Hypothalamus (tissue), 51 donors: ENCODE results near the gene PZP.
"Not testable (repeated sequence)": the region's sequence is repeated elsewhere in the genome, so short reads cannot be mapped to it uniquely, and the experiment has no call there.

Source experiments
- DNase-seq, 51 donors: peaks; one replicate each; lab custom pipeline; 2025; lab: John Stamatoyannopoulos, UW

PZP gene

DNA sequence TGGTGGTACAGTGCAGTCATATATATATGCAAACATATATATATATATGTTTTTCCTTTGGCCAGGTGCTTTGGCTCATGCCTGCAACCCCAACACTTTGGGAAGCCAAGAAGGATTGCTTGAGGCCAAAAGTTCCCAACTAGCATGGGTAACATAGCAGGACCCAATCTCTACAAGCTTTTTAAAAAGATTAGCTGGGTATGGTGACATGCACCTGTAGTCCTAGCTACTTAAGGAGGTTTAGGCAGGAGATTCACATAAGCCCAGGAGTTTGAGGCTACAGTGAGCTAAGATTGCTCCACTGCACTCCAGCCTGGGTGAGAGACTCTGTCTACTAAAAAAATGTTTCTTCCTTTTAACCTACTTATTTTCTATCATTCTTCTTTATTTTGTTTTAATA lies 10.2 kb downstream of the PZP start:
- DNase-seq = no peak

DNA sequence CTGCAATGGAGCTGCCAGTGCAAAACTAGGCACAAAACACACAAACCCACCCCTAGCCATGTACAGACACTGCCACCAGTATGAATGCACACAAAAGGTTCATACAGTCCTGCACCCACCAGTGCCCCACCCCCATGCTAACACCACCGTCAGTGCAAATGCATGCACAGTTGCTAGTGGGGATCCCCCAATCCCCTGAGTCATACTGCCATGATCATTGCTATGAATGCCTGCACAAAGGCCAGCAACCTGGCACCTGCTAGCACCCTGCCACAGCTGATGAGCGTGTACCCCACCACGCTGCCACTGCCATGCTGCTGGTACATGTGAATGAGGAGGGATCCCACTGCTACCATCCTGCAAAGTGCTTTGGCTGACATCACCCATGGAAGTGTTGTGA lies 23.9 kb downstream of the PZP start:
- DNase-seq = no peak

DNA sequence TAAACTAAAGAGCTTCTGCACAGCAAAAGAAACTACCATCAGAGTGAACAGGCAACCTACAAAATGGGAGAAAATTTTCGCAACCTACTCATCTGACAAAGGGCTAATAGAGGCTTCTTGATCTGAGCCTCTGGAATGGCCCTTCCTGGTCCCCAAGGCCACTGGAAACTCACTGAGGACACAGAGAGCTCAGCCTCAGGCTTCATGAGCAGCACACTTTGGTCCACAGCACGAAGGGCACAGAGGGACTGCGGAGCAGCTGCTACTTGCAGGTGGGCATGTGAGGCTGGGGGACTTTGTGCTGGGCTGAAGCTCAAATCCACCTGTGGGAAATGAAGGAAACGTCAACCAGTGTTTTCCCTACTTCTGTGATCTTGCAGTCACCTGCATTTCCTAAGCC lies 27.4 kb downstream of the PZP start:
- no peak for DNase-seq

DNA sequence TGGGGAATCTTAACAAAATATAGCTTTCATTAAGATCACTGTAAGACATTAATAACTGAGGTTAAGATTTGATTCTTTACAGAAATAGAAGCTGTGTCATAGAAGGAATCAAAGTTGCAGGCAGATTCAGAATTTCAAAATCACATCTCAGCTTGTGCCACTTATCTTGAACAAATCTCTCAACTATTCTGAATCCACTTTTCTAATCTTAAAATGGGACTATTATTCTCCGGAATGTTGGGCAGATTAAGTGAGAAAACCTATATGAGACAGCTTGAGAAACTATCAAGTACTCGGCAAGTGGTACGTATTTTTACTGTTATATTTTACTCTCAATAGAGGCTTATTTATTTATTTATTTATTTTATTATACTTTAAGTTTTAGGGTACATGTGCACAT lies 28.4 kb downstream of the PZP start:
- DNase-seq = no peak

DNA sequence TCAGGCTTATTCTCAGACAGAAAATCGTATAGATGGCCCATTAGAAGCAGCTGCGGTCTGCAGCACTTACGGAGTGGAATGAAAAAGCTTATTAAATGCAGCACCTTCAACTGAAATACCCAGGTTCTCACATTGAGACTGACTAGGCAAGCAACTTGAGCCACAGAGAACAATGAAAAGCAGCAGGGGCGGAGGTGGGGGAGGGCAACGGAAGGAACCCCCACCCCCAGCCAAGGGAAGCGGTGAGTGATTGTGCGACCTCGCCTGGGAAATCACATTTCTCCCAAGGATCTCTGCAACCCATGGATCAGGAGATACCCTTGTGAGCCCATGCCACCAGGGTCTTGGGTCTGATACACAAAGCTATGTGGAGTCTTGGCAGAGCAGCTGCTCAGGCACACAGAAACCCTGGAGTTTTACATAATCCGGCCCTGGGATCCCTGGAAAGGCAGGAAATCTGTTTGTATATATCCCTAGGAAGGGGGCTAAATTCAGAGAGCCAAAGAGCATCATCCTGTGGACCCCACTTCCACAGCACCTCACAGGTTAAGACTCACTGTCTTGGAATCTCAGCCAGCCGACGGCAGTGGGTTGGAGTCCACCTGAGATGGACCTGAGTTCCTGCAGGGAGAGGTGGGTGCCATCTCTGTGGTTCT lies 38.1 kb downstream of the PZP start:
- DNase-seq = no peak

DNA sequence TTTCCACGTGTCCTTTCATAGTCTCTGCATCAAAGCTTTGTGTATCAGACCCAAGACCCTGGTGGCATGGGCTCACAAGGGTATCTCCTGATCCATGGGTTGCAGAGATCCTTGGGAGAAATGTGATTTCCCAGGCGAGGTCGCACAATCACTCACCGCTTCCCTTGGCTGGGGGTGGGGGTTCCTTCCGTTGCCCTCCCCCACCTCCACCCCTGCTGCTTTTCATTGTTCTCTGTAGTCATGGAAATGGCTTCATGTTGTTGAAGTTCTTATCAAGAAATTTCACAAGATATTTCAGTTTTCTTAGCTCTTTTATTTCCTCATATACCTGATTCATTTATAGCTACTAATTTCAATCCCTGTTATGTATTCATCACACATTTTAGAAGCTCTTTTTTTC lies 40.9 kb downstream of the PZP start:
- not testable (repeated sequence) for DNase-seq

DNA sequence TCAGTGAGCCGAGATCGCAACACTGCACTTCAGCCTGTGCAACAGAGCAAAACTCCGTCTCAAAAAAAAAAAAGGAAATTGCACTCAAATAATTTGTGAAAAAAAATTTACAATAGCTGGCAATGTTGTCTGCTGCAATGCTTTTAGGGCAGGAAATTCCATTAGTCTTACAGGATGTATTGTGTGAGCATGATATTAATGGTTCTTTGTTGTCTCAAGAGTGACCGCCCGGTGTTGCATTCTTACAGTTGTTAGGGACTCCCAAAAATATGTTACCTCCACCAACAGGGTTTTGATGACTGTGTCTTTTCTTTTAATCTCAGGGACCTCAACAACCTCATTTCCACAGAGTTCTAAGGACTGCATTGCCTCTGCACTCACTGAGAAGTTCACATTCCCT lies 44.8 kb downstream of the PZP start:
- DNase-seq = no peak

DNA sequence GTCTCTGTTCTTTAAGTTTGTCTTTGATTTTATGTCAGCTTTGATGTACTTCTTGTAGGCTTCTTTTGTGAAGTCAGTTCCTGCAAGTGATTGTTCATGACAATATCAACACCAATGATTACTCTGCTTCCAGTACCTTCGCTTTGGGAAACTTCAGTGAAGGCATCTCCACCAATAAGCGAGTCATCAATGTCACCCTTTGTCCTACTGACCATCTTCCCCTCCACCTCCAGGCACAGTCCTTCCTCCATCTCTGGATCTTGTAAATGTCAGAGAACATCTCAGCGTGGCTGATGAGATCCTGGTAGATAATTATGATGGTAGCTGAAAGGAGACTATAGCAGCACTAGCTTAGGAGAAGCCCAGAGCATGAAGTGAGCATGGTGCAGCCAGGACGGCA lies 52.1 kb downstream of the PZP start:
- no peak for DNase-seq

DNA sequence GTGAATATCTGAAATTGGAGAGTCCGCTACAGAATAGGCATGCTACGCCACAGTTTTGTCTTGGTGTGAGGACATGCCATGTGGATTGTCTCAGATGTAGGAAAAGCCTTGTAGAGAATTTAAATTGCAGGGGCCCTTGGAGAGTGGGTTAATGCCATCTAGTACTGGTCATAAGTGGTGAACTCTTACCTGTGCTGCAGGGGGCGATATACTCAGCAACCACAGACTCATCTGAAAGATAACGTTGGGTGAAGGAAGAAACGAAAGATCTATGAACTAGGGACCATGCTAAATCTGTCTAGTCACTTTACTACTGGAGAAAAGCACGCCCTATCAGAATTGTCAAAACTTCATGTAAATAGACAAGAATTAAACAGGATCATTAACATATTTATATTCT lies 58.8 kb downstream of the PZP start:
- no peak for DNase-seq

DNA sequence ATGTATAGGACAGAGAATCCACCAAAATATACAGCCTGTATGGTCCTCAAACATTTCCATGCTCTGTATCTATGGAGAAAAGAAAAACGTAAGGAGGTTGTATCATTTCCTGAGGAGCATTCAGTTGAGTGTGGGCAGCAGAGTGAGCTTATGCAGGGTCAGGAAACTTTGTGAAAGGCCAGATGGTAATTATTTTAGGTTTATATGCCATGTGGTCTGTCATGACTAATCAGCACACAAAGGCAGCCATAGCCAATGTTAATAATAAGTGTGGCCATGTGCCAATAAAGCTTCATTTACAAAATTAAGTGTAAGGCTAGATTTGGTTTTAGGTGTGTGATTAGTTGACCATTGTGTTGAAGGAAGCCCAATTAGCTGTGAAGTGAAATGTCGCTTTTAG lies 59.3 kb downstream of the PZP start:
- DNase-seq = no peak

DNA sequence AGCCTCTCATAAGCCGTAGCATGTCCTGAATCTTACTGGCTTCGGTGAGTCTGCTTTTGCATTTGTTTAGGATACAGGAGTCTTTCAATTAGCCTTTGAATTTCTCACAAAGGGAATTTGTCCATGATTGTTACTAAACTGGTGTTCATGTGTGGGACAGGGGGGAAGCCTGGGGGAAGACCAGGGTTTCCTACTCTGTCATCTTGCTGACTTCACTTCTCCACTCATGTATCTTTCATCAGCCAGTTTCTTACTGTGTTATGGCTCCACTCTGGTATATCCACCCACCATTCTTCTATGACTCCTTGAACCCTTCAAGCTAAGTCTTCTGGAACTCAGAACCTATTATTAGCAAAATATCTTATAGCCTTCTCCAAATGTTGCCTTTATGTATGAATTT lies 60.7 kb downstream of the PZP start:
- no peak for DNase-seq

DNA sequence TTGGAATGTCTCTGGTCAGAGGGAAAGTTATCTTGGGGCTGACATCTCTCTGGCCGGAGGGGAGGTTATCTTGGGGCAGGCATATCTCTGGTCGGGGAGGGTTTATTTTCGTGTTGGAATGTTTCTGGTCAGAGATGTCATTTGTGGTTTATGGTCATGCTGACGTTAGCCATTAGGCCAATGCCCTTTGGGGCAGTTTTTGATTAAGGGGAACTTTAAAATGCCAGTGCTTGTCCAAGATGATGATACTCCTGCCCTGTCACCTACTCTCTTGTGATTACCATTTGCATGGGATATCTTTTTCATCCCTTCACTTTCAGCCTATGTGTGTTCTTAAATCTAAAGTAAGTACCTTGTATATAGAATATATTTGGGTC lies 63.5 kb downstream of the PZP start:
- no peak for DNase-seq

DNA sequence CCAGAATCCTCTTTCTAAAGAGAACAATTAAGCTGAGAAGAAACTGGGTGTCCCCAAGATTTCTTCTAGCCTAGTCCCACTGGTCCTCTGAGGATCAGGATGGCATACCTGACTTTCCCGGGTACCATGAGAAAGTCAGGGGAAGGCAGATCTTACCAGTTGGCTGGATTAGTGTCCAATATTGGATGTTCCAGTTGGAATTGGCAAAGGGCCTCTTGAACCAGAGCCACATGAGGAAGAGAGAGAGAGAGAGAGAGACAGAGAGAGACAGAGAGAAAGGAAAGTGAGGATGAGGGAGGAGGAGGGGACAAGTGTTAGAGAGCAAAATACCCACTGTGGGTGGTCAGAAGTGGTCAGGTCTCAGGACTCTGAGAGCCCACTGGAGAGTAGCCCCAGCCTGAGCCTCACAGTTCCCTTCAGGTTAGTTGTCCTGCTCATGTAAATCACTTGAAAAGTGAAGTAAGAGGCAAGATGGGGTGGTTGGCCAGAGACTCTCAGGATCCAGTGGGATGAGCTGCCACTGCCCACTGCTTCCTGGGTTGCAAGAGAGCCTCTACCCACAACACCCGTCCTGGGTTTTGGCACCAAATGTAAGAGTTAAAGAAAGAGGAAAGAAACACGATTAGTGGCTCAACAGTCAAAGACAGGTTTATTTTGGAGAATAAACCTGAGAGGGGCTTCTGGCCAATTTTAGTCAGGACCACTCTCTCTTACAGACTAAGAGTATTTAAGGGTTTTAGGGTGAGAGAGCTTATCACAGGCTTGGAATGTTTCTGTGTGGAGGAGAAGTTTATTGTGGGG lies 64.1 kb downstream of the PZP start:
- no peak for DNase-seq

DNA sequence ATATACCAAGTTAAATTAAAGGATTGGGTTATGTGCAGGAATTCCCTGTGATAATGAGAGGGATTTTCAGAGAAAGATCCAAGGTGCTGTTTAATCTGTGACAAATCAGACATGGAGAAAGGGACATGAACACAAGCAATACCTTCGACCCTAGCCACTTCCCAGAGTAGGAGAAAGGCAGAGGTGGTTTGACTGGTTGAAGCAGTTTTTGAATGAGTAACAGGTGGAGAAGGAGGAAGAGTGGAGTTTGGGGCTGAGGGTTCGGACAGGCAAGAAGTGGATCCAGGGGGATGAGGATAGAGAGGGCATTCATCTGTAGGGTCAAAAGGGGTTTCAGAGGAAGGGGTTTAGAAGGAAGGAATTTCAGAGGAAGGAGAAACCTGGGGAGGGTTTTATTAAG lies 65.1 kb downstream of the PZP start:
- DNase-seq = no peak

DNA sequence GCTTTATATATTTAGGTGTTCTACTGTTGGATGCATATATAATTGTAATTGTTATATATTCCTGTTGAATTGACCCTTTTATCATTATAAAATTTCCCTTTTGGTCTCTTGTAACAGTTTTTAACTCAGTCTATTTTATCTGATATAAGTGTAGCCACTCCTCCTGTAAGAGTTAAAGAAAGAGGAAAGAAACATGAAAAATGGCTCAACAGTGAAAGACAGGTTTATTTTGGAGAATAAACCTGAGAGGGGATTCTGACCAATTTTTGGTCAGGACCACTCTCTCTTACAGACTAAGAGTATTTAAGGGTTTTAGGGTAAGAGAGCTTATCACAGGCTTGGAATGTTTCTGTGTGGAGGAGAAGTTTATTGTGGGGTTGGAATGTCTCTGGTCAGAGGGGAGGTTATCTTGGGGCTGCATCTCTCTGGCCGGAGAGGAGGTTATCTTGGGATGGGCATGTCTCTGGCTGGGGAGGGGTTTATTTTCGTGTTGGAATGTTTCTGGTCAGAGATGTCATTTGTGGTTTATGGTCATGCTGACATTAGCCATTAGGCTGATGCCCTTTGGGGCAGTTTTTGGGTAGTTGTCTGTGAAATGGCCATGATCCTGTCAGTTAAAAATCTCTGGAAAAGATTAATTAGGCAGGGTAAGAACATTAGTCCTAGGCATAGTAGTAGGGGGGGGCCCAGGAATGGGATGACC lies 68.5 kb downstream of the PZP start:
- DNase-seq = not testable (repeated sequence)

DNA sequence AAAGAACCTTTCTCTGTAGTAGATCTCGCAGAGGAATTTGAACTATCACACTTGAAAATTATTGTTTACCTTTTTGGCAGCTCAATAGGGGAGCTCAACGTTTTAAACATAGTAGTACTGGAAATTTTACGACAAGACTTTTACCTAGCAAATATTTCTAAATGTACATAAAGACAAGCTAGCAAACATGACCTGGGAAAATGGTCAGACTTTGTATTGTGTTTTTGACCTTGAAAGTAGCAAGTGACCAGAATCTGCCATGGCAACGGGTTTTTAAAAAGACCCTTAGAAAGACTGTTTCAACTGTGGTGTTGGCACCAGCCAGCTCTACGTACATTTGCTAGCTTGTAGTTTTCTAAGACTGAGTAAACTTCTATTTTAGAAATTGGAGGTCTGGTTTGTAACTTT lies 72.3 kb downstream of the PZP start:
- no peak for DNase-seq

DNA sequence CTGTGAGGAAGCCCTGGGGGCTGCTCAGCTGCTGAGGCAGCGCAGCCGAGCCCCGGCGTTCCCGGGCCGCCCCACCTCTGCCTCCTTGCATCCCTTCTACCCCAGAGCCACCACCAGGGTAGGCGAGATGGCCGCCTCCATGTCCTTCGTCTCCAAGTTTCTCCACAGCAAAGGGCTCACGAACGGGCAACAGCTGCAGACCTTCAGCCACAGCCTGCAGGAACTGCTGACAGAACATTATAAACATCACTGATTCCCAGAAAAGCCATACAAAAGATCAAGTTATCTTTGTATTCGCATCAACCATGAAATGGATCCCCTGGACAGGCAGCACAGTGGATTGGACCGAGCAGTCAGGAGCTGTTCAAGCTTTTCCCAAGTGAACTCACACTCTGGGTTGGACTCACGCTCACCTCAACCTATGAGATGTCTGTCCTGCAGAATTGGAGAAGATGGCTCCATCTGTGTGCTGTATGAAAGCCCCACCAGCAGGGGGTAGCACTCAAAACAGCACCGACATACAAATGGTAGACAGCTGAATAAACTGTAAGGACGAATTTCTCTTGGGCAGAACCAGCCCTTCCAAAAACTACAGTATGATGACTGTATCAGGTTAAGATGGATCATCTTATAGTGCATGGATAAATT lies 73.1 kb downstream of the PZP start:
- DNase-seq = no peak

DNA sequence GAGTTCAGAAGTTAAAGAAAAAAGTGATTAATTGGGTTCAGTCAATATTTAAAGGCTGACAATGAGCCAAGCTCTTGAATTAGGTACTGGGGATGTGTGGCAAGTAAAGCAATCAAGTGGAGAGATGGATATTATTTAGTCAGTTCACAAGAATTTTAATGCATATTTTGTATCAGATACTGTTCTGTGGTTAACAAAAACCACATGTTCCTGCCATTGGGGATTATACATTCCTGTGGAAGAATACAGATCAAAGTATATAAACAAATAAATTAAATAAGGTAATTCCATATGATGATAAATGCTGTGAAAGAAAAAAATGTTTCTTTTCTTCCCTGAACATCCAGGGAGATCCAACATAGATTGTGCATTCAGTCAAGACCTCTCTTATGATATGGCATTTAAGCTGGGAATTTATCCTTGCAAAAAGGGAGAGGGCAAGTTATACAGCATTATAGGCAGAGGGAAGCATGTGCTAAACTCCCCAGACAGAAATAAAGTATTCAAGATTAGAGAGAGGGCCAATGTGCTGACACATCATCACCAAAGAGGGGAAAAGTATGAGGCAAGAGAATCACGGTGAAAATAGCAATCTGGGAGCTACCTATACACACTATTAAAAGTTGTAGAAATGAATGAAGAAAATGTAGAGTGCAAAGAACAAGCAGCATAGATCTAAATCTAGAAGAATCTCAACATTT lies 74.8 kb downstream of the PZP start:
- no peak for DNase-seq

DNA sequence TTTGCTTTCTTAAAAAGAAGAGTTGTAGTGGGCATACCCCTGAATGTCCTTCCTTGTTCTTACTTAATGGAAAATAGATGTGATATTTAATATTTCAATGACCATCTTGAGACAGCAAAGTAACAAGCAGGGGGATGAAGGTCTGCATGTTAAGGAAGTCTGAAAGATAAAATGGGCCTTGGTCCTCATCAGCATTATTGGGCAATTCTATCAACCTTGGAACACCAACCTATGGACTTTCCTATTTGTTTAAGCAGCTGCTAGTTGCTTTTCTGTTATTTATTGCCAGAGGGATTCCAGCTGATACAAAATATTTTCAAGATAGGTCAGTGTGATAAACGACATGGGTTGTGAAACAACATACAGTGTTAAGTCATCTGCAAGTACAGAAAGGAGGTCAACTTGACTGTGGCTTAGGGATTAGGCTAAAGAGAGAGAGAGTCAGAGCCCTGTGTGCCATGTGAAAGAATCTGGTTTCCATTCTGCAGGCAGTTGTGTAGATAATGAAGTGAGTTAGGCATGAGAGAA lies 76.1 kb downstream of the PZP start:
- no peak for DNase-seq

DNA sequence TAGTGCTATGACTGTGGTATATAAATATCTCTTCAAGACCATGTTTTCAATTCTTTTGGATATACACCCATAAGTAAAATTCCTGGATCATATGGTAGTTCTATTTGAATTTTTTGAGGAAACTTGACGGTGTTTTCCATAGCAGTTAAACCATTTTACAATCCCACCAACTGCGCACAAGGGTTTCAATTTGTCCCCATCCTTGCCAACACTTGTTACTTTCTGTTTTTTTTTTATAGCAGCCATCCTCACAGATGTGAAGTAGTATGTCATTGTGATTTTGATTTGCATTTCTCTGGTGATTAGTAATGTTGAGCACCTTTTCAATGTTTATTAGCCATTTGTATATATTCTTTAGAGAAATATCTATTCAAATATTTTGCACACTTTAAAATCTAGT lies 78.0 kb downstream of the PZP start:
- DNase-seq = no peak
